Activated CD8-positive, alpha-beta T cell treated with anti-CD3 and anti-CD28 coated beads for 36 hours (primary cell): ENCODE results near the gene SMIM45.

Experiments
- ATAC-seq: fragments of 200-7000 bp; cut with Tn5 transposase; one replicate; pipeline ENCODE4 v1.10.0; 2021; ENCODE audit warnings: mild to moderate bottlenecking, moderate library complexity
- CTCF ChIA-PET: fragments of 350-600 bp; sonication (Branson Sonifier 250); formaldehyde crosslinking; loops from one replicate; lab custom pipeline; 2021; ENCODE audit warnings: antibody characterized with exemption; lab: Charles Lee
- POLR2A ChIA-PET: fragments of 350-600 bp; sonication (Branson Sonifier 250); formaldehyde crosslinking; loops from one replicate; lab custom pipeline; 2021; ENCODE audit warnings: antibody characterized with exemption; lab: Charles Lee
- DNase-seq: peaks from one replicate; pipeline ENCODE4 v3.0.0-alpha.2; 2020
- H3K27ac Mint-ChIP-seq: one replicate; pipeline ENCODE4 v1.8.0; 2021; ENCODE audit warnings: mild to moderate bottlenecking, mixed read lengths
- H3K27me3 Mint-ChIP-seq: one replicate; pipeline ENCODE4 v1.8.0; 2021; ENCODE audit warnings: mixed read lengths
- H3K36me3 Mint-ChIP-seq: one replicate; pipeline ENCODE4 v1.8.0; 2021; ENCODE audit warnings: low read depth, mixed read lengths
- H3K4me1 Mint-ChIP-seq: one replicate; pipeline ENCODE4 v1.8.0; 2021; ENCODE audit warnings: low read depth, mixed read lengths
- H3K4me3 Mint-ChIP-seq: one replicate; pipeline ENCODE4 v1.8.0; 2021; ENCODE audit warnings: mild to moderate bottlenecking, moderate library complexity, mixed read lengths
- H3K9me3 Mint-ChIP-seq: one replicate; pipeline ENCODE4 v1.8.0; 2021; ENCODE audit warnings: mixed read lengths
- CTCF ChIP-seq: fragments of 200-600 bp; IDR thresholded peaks from one replicate; pipeline ENCODE4 v1.8.0; 2022; ENCODE audit warnings: antibody characterized with exemption, mild to moderate bottlenecking
- intact Hi-C: fragments of 100-400 bp; cut with micrococcal nuclease; formaldehyde crosslinking; loops from one replicate; pipeline ENCODE4 v1.10.0; 2022

Gene SMIM45

GRCh38 chr22:41913040-41913719, 38.8 kb upstream of the SMIM45 start:
- intact Hi-C loops: no loop called here
- H3K27me3 Mint-ChIP-seq: peaks cover 50% of the 10 kb centered on the region

GRCh38 chr22:41913842-41914534, 38.0 kb upstream of the SMIM45 start:
- no peak for ATAC-seq
- H3K4me1 Mint-ChIP-seq: peaks cover 23% of the 10 kb centered on the region
- POLR2A ChIA-PET: interaction anchor here (1.0 to 1.9 kb wide), 6 partner anchors 10 to 81 kb away, joined by 3 to 5 read pairs (median 3); partner anchors contain the start of gene SREBF2
- H3K4me3 Mint-ChIP-seq: no peak overlapping the region
- no peaks in the 10 kb centered on the region for H3K9me3 Mint-ChIP-seq
- no peak for TF ChIP-seq CTCF
- intact Hi-C loops: no loop called here
- CTCF ChIA-PET: interaction anchor here (0.9 to 1.7 kb wide), 2 partner anchors 12 to 51 kb away, joined by 3 to 6 read pairs; no protein-coding TSS in a partner anchor
- H3K27me3 Mint-ChIP-seq: peaks cover 50% of the 10 kb centered on the region
- no peak for DNase-seq
- no peak overlapping the region for H3K27ac Mint-ChIP-seq
- H3K36me3 Mint-ChIP-seq: no peaks in the 10 kb centered on the region

More at GRCh38 chr22:41913040-41913719, 38.8 kb upstream of the SMIM45 start:
- Mint-ChIP-seq H3K27ac (no peak overlapping the region), H3K36me3 (no peaks in the 10 kb centered on the region), H3K9me3 (no peaks in the 10 kb centered on the region), H3K4me1 (peaks cover 28% of the 10 kb centered on the region), H3K4me3 (peak overlapping the region; percentile 55)
- ChIA-PET POLR2A (interaction anchor here (0.7 to 1.9 kb wide), 8 partner anchors 10 to 113 kb away, joined by 3 to 5 read pairs (median 3); partner anchors contain the start of gene CCDC134), CTCF (interaction anchor here (1.6 to 2.3 kb wide), 3 partner anchors 13 to 55 kb away, joined by 3 to 7 read pairs (median 6); no protein-coding TSS in a partner anchor)
- DNase-seq: peak; percentile 49
- ATAC-seq: no peak
- TF ChIP-seq CTCF: no peak

- intact Hi-C loops: no loop called here
- DNase-seq (no peak), ATAC-seq (no peak)
- H3K36me3 Mint-ChIP-seq: no peaks in the 10 kb centered on the region
- no peak for TF ChIP-seq CTCF
- H3K27ac Mint-ChIP-seq: no peak overlapping the region
- peaks cover 22% of the 10 kb centered on the region for H3K4me1 Mint-ChIP-seq
- no peak overlapping the region for H3K4me3 Mint-ChIP-seq
- ChIA-PET CTCF (interaction anchor here (0.9 kb wide), 1 partner anchor 51 kb away, joined by 3 read pairs; no protein-coding TSS in a partner anchor), POLR2A (interaction anchor here (1.0 to 1.9 kb wide), 4 partner anchors 9 to 82 kb away, joined by 3 to 5 read pairs (median 4); partner anchors contain the start of gene SREBF2)
- H3K9me3 Mint-ChIP-seq: no peaks in the 10 kb centered on the region
- peaks cover 46% of the 10 kb centered on the region for H3K27me3 Mint-ChIP-seq
These were observed 37.3 kb upstream of the SMIM45 start for GRCh38 chr22:41914611-41915034.

- Mint-ChIP-seq H3K9me3 (no peaks in the 10 kb centered on the region), H3K4me3 (peak within 1 kb of the TSS; percentile 36), H3K27ac (no peak within 1 kb of the TSS), H3K36me3 (no peaks in the 10 kb centered on the region), H3K4me1 (peaks cover 21% of the 10 kb centered on the region), H3K27me3 (peaks cover 46% of the 10 kb centered on the region)
- DNase-seq (peak; percentile 64), ATAC-seq (peak; percentile 48)
- POLR2A ChIA-PET: interaction anchor here (1.0 to 1.4 kb wide), 4 partner anchors 9 to 82 kb away, joined by 3 to 5 read pairs (median 3); partner anchors contain the start of gene SREBF2
- TF ChIP-seq CTCF: no peak
- CTCF ChIA-PET: interaction anchor here (0.7 to 2.9 kb wide), 5 partner anchors 11 to 52 kb away, joined by 3 to 14 read pairs (median 3); partner anchors contain the start of genes CENPM and TNFRSF13C
- intact Hi-C loops: no loop called here
These were observed 36.7 kb upstream of the SMIM45 start, which contains the start of gene SHISA8 for GRCh38 chr22:41915035-41915785. SHISA8 (minus strand) TSS chr22:41915074; CDS start chr22:41914667, 407 bp downstream.
